Panc1 (cell line): ENCODE results near the gene HOXA4. TPM values are rescaled to one million over a fixed set of nuclear protein-coding genes. Genes with fewer than 3 reads are reported as not detected.

Source experiments
- ATAC-seq: fragments of 200-7000 bp; cut with Tn5 transposase; 2 replicates; pipeline ENCODE4 v1.9.1; 2020; ENCODE audit warnings: mild to moderate bottlenecking, moderate library complexity
- BruUV-seq: library from RNA; stranded (reverse); fragments of 400-500 nt; replicated peaks from 2 replicates; lab custom pipeline; 2021; lab: Mats Ljungman, UMichigan
- CTCF ChIA-PET: fragments of 300-600 bp; sonication (Branson Sonifier 250); formaldehyde crosslinking; loops from one replicate; lab custom pipeline; 2022; ENCODE audit warnings: antibody characterized with exemption; lab: Charles Lee
- POLR2A ChIA-PET: fragments of 300-600 bp; sonication (Branson Sonifier 250); formaldehyde crosslinking; loops from one replicate; lab custom pipeline; 2022; ENCODE audit warnings: antibody characterized with exemption; lab: Charles Lee
- DNase-seq: peaks from one replicate; pipeline ENCODE4 v3.0.0-alpha.2; 2010; ENCODE audit warnings: low read depth, low spot score
- H3K27ac ChIP-seq: 2 replicates; pipeline ENCODE4 v1.5.1; 2011; ENCODE audit warnings: mild to moderate bottlenecking, low read length, inconsistent platforms
- H3K27me3 ChIP-seq: fragments of 200-500 bp; sonication (Bioruptor generic); 2 replicates; pipeline ENCODE4 v1.6.0; 2014; ENCODE audit warnings: low read length, inconsistent platforms; ENCODE audit not compliant: control insufficient read depth, insufficient read depth
- H3K36me3 ChIP-seq: fragments of 200-500 bp; sonication (Bioruptor generic); 2 replicates; pipeline ENCODE4 v1.5.1; 2014; ENCODE audit warnings: inconsistent platforms, mild to moderate bottlenecking, low read length, moderate library complexity; ENCODE audit not compliant: control insufficient read depth, insufficient read depth
- H3K4me1 ChIP-seq: 2 replicates; pipeline ENCODE4 v1.5.1; 2011; ENCODE audit warnings: inconsistent platforms, mild to moderate bottlenecking, low read length, moderate library complexity; ENCODE audit not compliant: control insufficient read depth, insufficient read depth
- H3K4me3 ChIP-seq, 2 experiments: 2 replicates each; pipeline ENCODE4 v1.5.1; 2011 to 2012; ENCODE audit warnings: low read depth in 2 of 2, low read length in 2 of 2, mild to moderate bottlenecking in 2 of 2, inconsistent platforms in 1 of 2, moderate library complexity in 1 of 2
- H3K9me3 ChIP-seq: fragments of 200-500 bp; sonication (Bioruptor generic); 2 replicates; pipeline ENCODE4 v1.5.1; 2014; ENCODE audit warnings: low read depth, mild to moderate bottlenecking, inconsistent platforms, low read length, moderate library complexity; ENCODE audit not compliant: control insufficient read depth, insufficient read depth
- CTCF ChIP-seq: fragments of 450-650 bp; IDR thresholded peaks from 2 replicates; pipeline ENCODE4 v1.5.1; 2017; ENCODE audit warnings: mild to moderate bottlenecking
- POLR2AphosphoS5 ChIP-seq: IDR thresholded peaks from 2 replicates; pipeline ENCODE4 v1.6.1; 2012; ENCODE audit warnings: mild to moderate bottlenecking, low read depth, low read length, moderate library complexity
- REST ChIP-seq, 2 experiments: IDR thresholded peaks; 2 replicates each; pipeline ENCODE4 v1.6.1; 2011 to 2012; ENCODE audit warnings: low read depth in 2 of 2, control low read depth in 1 of 2, low read length in 1 of 2, mild to moderate bottlenecking in 1 of 2, moderate library complexity in 1 of 2; ENCODE audit not compliant: insufficient read depth in 1 of 2
- SIN3A ChIP-seq: IDR thresholded peaks from 2 replicates; pipeline ENCODE4 v1.6.1; 2012; ENCODE audit warnings: low read depth, mild to moderate bottlenecking, low read length, moderate library complexity, borderline replicate concordance; ENCODE audit not compliant: insufficient read depth
- TCF7L2 ChIP-seq: IDR thresholded peaks from 2 replicates; pipeline ENCODE4 v1.6.1; 2011; ENCODE audit warnings: mild to moderate bottlenecking, low read depth, low read length, inconsistent platforms
- in situ Hi-C: cut with HindIII; loops from 2 replicates; pipeline ENCODE4 v1.10.0; 2016; ENCODE audit warnings: low sequenced_read_pairs, low pct_unique_long_range_greater_than_20kb
- intact Hi-C: fragments of 100-400 bp; cut with micrococcal nuclease; formaldehyde crosslinking; loops from one replicate; pipeline ENCODE4 v1.10.0; 2022; ENCODE audit not compliant: unreplicated experiment
- total RNA-seq: library from RNA; stranded (reverse); gene quantifications from one replicate; pipeline ENCODE4 v1.2.1, GENCODE V29; 2021; ENCODE audit not compliant: unreplicated experiment

HOXA4 gene
- total RNA-seq, 1 experiment from 2014 or later: 0.39 TPM

GRCh38 chr7:27088002-27088922 is 42.3 kb downstream of the HOXA4 start:
- Histone ChIP-seq H3K9me3 (no peaks in the 10 kb centered on the region), H3K27ac (no peak overlapping the region), H3K27me3 (no peaks in the 10 kb centered on the region), H3K36me3 (no peaks in the 10 kb centered on the region), H3K4me3 (no peak overlapping the region), H3K4me1 (peaks cover 35% of the 10 kb centered on the region)
- DNase-seq: no peak
- ChIA-PET CTCF (no interaction called here), POLR2A (interaction anchor here (0.6 kb wide), 1 partner anchor 24 kb away, joined by 4 read pairs; no protein-coding TSS in a partner anchor)
- in situ Hi-C loops: no loop called here
- TF ChIP-seq TCF7L2 (no peak), SIN3A (no peak), REST (IDR thresholded peaks at IDR 0.05; ENCODE audit: insufficient read depth in 1 of 2, low read depth in 2 of 2, low read length in 1 of 2) (no peak), CTCF (no peak), POLR2AphosphoS5 (no peak)
- ATAC-seq: no peak
- intact Hi-C loops: no loop called here
- BruUV-seq: no TSS peak

GRCh38 chr7:27083646-27084045 is 46.9 kb downstream of the HOXA4 start:
- Histone ChIP-seq H3K27me3 (no peaks in the 10 kb centered on the region), H3K36me3 (no peaks in the 10 kb centered on the region), H3K27ac (no peak overlapping the region), H3K4me3 (no peak overlapping the region), H3K9me3 (no peaks in the 10 kb centered on the region), H3K4me1 (peaks cover 5% of the 10 kb centered on the region; the same call in 1 of the 2 replicates)
- TF ChIP-seq POLR2AphosphoS5 (no peak), REST (IDR thresholded peaks at IDR 0.05; ENCODE audit: insufficient read depth in 1 of 2, low read depth in 2 of 2, low read length in 1 of 2) (no peak), TCF7L2 (no peak), CTCF (no peak), SIN3A (no peak)
- ChIA-PET POLR2A (no interaction called here), CTCF (no interaction called here)
- no TSS peak for BruUV-seq
- intact Hi-C loops: no loop called here
- in situ Hi-C loops: no loop called here
- DNase-seq: no peak
- no peak for ATAC-seq
